Caco-2 (cell line): Measurements from ENCODE around the gene CARHSP1. TPM values are rescaled to one million over a fixed set of nuclear protein-coding genes. Genes with fewer than 3 reads are reported as not detected.

Experiments
- BruUV-seq: library from RNA; stranded (reverse); fragments of 400-500 nt; replicated peaks from 2 replicates; lab custom pipeline; 2021; lab: Mats Ljungman, UMichigan
- CTCF ChIA-PET: fragments of 300-600 bp; sonication (Branson Sonifier 250); formaldehyde crosslinking; loops from one replicate; lab custom pipeline; 2022; ENCODE audit warnings: antibody characterized with exemption; lab: Charles Lee
- POLR2A ChIA-PET: fragments of 300-600 bp; sonication (Branson Sonifier 250); formaldehyde crosslinking; loops from one replicate; lab custom pipeline; 2022; ENCODE audit warnings: antibody characterized with exemption; lab: Charles Lee
- DNase-seq, 2 experiments: peaks; one replicate each; pipeline versions ENCODE4 v3.0.0 to v3.0.0-alpha.2; 2020 to 2022
- H3K27me3 ChIP-seq: replicated peaks from 2 replicates; pipeline ENCODE4 v1.6.0; 2011; ENCODE audit warnings: low read length; ENCODE audit not compliant: control insufficient read depth, insufficient read depth
- H3K36me3 ChIP-seq: 2 replicates; pipeline ENCODE4 v1.5.1; 2011; ENCODE audit warnings: low read length; ENCODE audit not compliant: control insufficient read depth, insufficient read depth
- H3K4me1 ChIP-seq: fragments of 250-450 bp; sonication (Bioruptor Pico); 2 replicates; pipeline ENCODE4 v1.5.1; 2020; ENCODE audit warnings: mild to moderate bottlenecking
- H3K4me3 ChIP-seq: 2 replicates; pipeline ENCODE4 v1.5.1; 2011; ENCODE audit warnings: low read depth, mild to moderate bottlenecking, control low read depth, low read length
- H3K9me3 ChIP-seq: fragments of 250-450 bp; sonication (Bioruptor Pico); 2 replicates; pipeline ENCODE4 v1.5.1; 2020; ENCODE audit warnings: mild to moderate bottlenecking, moderate library complexity
- H3K27ac Mint-ChIP-seq: one replicate; pipeline ENCODE4 v1.8.0; 2022; ENCODE audit warnings: mixed read lengths; ENCODE audit not compliant: unreplicated experiment
- H3K27me3 Mint-ChIP-seq: one replicate; pipeline ENCODE4 v1.8.0; 2022; ENCODE audit warnings: mixed read lengths; ENCODE audit not compliant: insufficient read depth, unreplicated experiment
- H3K36me3 Mint-ChIP-seq: one replicate; pipeline ENCODE4 v1.8.0; 2022; ENCODE audit warnings: mild to moderate bottlenecking, mixed read lengths; ENCODE audit not compliant: insufficient read depth, unreplicated experiment
- H3K4me1 Mint-ChIP-seq: one replicate; pipeline ENCODE4 v1.8.0; 2022; ENCODE audit warnings: low read depth, mixed read lengths; ENCODE audit not compliant: unreplicated experiment
- H3K4me3 Mint-ChIP-seq: one replicate; pipeline ENCODE4 v1.8.0; 2022; ENCODE audit warnings: mild to moderate bottlenecking, moderate library complexity, mixed read lengths; ENCODE audit not compliant: unreplicated experiment
- H3K9me3 Mint-ChIP-seq: one replicate; pipeline ENCODE4 v1.8.0; 2022; ENCODE audit warnings: mixed read lengths; ENCODE audit not compliant: unreplicated experiment
- intact Hi-C: fragments of 100-400 bp; cut with micrococcal nuclease; formaldehyde crosslinking; loops from one replicate; pipeline ENCODE4 v1.10.0; 2022; ENCODE audit not compliant: unreplicated experiment
- total RNA-seq: library from RNA; stranded (reverse); gene quantifications from 2 replicates; pipeline ENCODE4 v1.2.3, GENCODE V29; 2022
- TF ChIP-seq, protein P1 (sequence below), 2 experiments: fragments of 200-600 bp in 1 of 2; IDR thresholded peaks; 1 replicate in 1 of 2; 2 replicates in 1 of 2; pipeline versions ENCODE4 v1.5.1 to v1.8.0; 2011 to 2022; ENCODE audit warnings: antibody characterized with exemption in 1 of 2, control low read depth in 1 of 2, inconsistent platforms in 1 of 2, low read depth in 1 of 2, low read length in 1 of 2, mild to moderate bottlenecking in 1 of 2, moderate library complexity in 1 of 2; ENCODE audit not compliant: insufficient read depth in 1 of 2, severe bottlenecking in 1 of 2, unreplicated experiment in 1 of 2

CARHSP1 gene
- total RNA-seq, 1 experiment from 2014 or later: 103 TPM

DNA sequence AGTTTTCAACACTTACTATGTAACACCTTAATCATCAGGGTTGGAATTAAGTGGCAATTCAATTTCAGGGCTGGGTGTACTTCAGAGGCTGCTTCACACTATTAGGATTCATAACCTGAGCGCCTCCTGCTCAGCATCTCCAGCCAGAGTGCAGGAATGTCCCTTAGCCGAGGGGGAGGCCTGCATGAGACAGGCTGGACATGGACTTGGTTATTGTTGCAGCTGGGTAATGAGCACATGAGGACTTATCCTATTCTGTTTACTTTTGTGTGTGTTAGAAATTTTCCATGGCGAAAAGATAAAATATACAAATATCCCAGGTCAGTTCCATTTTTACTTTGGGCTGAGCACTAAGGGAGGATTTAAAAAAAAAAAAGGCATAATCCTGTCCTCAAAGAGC lies 60.8 kb downstream of the CARHSP1 start:
- H3K36me3 ChIP-seq: peaks cover 4% of the 10 kb centered on the region; the same call in 1 of the 2 replicates

DNA sequence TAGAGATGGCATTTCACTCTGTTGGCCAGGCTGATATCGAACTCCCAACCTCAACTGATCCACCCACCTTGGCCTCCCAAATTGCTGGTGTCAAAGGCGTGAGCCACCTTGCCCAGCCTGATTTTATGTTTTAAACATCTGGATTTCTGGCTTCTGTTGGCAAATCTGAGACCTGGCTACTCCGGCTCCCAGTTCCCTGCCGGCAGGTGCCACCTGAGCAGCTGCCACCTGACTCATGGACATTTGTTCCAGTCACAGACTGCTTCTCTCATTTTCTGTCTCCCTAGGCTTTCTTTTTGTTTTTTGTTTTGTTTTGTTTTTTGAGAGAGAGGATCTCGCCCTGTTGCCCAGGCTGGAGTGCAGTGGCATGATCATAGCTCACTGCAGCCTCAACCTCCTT lies 61.6 kb downstream of the CARHSP1 start:
- no peak overlapping the region for H3K27ac Mint-ChIP-seq
- intact Hi-C loops: no loop called here
- no peak for DNase-seq
- H3K4me1 Mint-ChIP-seq: no peaks in the 10 kb centered on the region
- peaks cover 97% of the 10 kb centered on the region for H3K36me3 Mint-ChIP-seq
- Histone ChIP-seq H3K4me3 (no peak overlapping the region), H3K4me1 (no peaks in the 10 kb centered on the region), H3K36me3 (peaks cover 4% of the 10 kb centered on the region; the same call in 1 of the 2 replicates), H3K27me3 (no peaks in the 10 kb centered on the region), H3K9me3 (no peaks in the 10 kb centered on the region)
- ChIA-PET CTCF (no interaction called here), POLR2A (no interaction called here)
- no peak overlapping the region for H3K4me3 Mint-ChIP-seq
- BruUV-seq: no TSS peak
- no peaks in the 10 kb centered on the region for H3K27me3 Mint-ChIP-seq
- H3K9me3 Mint-ChIP-seq: no peaks in the 10 kb centered on the region
- TF ChIP-seq, protein P1, sequence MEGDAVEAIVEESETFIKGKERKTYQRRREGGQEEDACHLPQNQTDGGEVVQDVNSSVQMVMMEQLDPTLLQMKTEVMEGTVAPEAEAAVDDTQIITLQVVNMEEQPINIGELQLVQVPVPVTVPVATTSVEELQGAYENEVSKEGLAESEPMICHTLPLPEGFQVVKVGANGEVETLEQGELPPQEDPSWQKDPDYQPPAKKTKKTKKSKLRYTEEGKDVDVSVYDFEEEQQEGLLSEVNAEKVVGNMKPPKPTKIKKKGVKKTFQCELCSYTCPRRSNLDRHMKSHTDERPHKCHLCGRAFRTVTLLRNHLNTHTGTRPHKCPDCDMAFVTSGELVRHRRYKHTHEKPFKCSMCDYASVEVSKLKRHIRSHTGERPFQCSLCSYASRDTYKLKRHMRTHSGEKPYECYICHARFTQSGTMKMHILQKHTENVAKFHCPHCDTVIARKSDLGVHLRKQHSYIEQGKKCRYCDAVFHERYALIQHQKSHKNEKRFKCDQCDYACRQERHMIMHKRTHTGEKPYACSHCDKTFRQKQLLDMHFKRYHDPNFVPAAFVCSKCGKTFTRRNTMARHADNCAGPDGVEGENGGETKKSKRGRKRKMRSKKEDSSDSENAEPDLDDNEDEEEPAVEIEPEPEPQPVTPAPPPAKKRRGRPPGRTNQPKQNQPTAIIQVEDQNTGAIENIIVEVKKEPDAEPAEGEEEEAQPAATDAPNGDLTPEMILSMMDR (IDR thresholded peaks at IDR 0.05; ENCODE audit: insufficient read depth in 1 of 2, low read depth in 1 of 2, low read length in 1 of 2, severe bottlenecking in 1 of 2, unreplicated experiment in 1 of 2): no peak

More for the DNA sequence above, 60.8 kb downstream of the CARHSP1 start:
- Histone ChIP-seq H3K4me1 (no peaks in the 10 kb centered on the region), H3K9me3 (no peaks in the 10 kb centered on the region), H3K27me3 (no peaks in the 10 kb centered on the region), H3K4me3 (no peak overlapping the region)
- H3K27me3 Mint-ChIP-seq: no peaks in the 10 kb centered on the region
- ChIA-PET CTCF (no interaction called here), POLR2A (no interaction called here)
- TF ChIP-seq, protein P1 (IDR thresholded peaks at IDR 0.05; ENCODE audit: insufficient read depth in 1 of 2, low read depth in 1 of 2, low read length in 1 of 2, severe bottlenecking in 1 of 2, unreplicated experiment in 1 of 2): no peak
- peaks cover 97% of the 10 kb centered on the region for H3K36me3 Mint-ChIP-seq
- no peaks in the 10 kb centered on the region for H3K9me3 Mint-ChIP-seq
- no peaks in the 10 kb centered on the region for H3K4me1 Mint-ChIP-seq
- no peak for DNase-seq
- intact Hi-C loops: no loop called here
- BruUV-seq: no TSS peak
- no peak overlapping the region for H3K4me3 Mint-ChIP-seq
- H3K27ac Mint-ChIP-seq: no peak overlapping the region

DNA sequence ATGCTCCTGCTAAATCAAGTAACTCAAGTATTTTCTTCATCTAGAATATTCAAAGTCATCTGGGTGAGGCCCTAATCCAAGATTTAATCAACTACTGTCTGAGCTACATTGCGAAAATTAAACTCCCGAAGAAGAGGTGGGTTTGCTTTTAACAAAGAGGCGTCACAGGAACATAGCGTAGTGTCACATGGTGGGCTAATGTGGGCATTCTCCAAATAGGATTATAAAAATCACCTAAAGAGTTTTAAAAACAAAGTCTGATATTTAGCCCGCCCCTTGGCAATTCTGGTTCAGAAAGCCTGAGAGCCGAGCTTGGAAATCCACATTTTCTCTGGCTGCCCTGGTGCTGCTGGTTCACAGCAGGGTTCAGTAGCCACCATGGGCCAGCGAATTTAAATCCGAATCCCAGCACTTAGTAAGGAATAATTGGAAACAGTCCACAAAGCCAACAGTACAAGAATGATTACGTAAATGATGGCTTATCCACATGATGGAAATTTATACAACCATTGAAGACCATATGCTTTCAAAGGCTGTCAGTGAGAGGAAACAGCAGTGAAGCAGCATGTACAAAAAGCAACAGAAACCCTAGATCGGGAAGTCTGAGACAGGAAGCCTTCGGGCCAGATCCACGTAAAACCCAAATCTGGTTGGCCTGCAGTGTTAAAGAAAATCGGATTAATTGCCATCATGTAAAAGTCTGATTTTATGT lies 62.4 kb downstream of the CARHSP1 start:
- Histone ChIP-seq H3K4me3 (no peak overlapping the region), H3K27me3 (no peaks in the 10 kb centered on the region), H3K4me1 (no peaks in the 10 kb centered on the region), H3K9me3 (no peaks in the 10 kb centered on the region), H3K36me3 (peaks cover 2% of the 10 kb centered on the region; the same call in 1 of the 2 replicates)
- no peak overlapping the region for H3K4me3 Mint-ChIP-seq
- intact Hi-C loops: no loop called here
- H3K4me1 Mint-ChIP-seq: no peaks in the 10 kb centered on the region
- H3K9me3 Mint-ChIP-seq: no peaks in the 10 kb centered on the region
- DNase-seq: no peak
- CTCF ChIA-PET: no interaction called here
- H3K27me3 Mint-ChIP-seq: no peaks in the 10 kb centered on the region
- no peak overlapping the region for H3K27ac Mint-ChIP-seq
- POLR2A ChIA-PET: no interaction called here
- TF ChIP-seq, protein P1 (IDR thresholded peaks at IDR 0.05; ENCODE audit: insufficient read depth in 1 of 2, low read depth in 1 of 2, low read length in 1 of 2, severe bottlenecking in 1 of 2, unreplicated experiment in 1 of 2): no peak
- H3K36me3 Mint-ChIP-seq: peaks cover 97% of the 10 kb centered on the region
- BruUV-seq: no TSS peak
